Measurements from ENCODE around the gene FTCDNL1. TPM values are rescaled to one million over a fixed set of nuclear protein-coding genes. Genes with fewer than 3 reads are reported as not detected.

The FTCDNL1 gene
- total and polyA plus RNA-seq, 2 of the 13 experiments (the other 11 are each of a cell fraction or from before 2014, with no cell fraction given), result 0.98 to 1.4 TPM

DNA sequence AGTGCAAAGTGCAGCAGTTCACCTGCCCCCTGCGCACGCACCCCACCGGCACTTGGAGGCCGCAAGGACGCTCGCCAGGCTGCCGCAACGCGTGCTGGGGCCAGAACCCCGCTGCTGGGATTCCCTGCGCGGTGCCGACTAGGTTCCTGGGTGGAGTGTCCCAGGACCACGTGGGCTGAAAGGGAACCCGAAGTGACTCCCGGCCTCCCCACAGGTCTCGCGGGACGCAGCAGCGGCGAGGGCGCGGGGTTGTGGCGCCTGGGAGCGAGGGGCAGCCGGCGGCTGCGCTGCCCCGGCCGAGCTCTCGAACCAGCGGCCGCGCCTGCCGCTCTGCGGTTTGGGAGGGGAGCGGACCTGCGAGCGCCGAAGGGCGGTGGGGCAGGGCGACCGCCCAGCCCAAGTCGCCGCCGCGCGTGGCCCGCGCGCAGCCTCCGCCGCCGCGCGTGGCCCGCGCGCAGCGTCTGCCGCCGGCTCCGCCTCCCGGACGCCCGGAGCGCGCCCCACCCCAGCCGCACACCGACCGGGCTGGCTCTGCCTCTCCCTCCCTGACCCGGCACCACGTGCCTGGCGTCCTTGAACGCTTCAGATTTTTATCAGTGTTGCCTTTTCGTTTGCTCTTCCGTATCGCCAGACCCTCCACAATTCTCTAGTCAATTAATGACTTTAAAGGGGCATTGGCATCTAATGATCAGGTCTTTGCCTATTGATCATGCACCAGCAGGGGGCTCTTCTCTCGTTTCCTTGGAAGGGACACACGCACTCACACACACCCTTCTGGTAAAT is at the start of gene FTCDNL1 (continued):
- no peak; the same call in 1 of the 2 replicates for TF ChIP-seq ARHGAP35 (CRISPR knock-in tag; IDR thresholded peaks at IDR 0.05; ENCODE audit: borderline replicate concordance)
- 0 out of 2 replicates have a peak, but pooled peaks have one; percentile 15 for TF ChIP-seq MNT (IDR thresholded peaks at IDR 0.05)
- TF ChIP-seq, protein P1, sequence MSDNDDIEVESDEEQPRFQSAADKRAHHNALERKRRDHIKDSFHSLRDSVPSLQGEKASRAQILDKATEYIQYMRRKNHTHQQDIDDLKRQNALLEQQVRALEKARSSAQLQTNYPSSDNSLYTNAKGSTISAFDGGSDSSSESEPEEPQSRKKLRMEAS (IDR thresholded peaks at IDR 0.05), result peak; percentile 93
- TF ChIP-seq ZNF749 (CRISPR knock-in tag; IDR thresholded peaks at IDR 0.05; ENCODE audit: borderline replicate concordance), result no peak
- TF ChIP-seq FOSL1 (CRISPR knock-in tag; IDR thresholded peaks at IDR 0.05; ENCODE audit: borderline replicate concordance), result no peak
- no peak for TF ChIP-seq NCOR1 (IDR thresholded peaks at IDR 0.05; ENCODE audit: borderline replicate concordance, low read length)
- TF ChIP-seq SMAD1 (CRISPR knock-in tag; IDR thresholded peaks at IDR 0.05; ENCODE audit: borderline replicate concordance, low read depth), result no peak
- no peak; the same call in 1 of the 2 replicates for TF ChIP-seq SAFB2 (CRISPR knock-in tag; IDR thresholded peaks at IDR 0.05; ENCODE audit: borderline replicate concordance, low read depth)
- TF ChIP-seq RORA (CRISPR knock-in tag; IDR thresholded peaks at IDR 0.05), result no peak
- TF ChIP-seq DNMT1 (CRISPR knock-in tag; IDR thresholded peaks at IDR 0.05), result no peak; the same call in 1 of the 2 replicates
- peak; percentile 62; the same call in 1 of the 2 replicates for TF ChIP-seq RAD21 (CRISPR knock-in tag; IDR thresholded peaks at IDR 0.05)
- TF ChIP-seq, protein P2, sequence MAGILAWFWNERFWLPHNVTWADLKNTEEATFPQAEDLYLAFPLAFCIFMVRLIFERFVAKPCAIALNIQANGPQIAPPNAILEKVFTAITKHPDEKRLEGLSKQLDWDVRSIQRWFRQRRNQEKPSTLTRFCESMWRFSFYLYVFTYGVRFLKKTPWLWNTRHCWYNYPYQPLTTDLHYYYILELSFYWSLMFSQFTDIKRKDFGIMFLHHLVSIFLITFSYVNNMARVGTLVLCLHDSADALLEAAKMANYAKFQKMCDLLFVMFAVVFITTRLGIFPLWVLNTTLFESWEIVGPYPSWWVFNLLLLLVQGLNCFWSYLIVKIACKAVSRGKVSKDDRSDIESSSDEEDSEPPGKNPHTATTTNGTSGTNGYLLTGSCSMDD (CRISPR knock-in tag; IDR thresholded peaks at IDR 0.05), result no peak
- TF ChIP-seq ATF2 (CRISPR knock-in tag; IDR thresholded peaks at IDR 0.05), result peak; percentile 54
- TF ChIP-seq, protein P3, sequence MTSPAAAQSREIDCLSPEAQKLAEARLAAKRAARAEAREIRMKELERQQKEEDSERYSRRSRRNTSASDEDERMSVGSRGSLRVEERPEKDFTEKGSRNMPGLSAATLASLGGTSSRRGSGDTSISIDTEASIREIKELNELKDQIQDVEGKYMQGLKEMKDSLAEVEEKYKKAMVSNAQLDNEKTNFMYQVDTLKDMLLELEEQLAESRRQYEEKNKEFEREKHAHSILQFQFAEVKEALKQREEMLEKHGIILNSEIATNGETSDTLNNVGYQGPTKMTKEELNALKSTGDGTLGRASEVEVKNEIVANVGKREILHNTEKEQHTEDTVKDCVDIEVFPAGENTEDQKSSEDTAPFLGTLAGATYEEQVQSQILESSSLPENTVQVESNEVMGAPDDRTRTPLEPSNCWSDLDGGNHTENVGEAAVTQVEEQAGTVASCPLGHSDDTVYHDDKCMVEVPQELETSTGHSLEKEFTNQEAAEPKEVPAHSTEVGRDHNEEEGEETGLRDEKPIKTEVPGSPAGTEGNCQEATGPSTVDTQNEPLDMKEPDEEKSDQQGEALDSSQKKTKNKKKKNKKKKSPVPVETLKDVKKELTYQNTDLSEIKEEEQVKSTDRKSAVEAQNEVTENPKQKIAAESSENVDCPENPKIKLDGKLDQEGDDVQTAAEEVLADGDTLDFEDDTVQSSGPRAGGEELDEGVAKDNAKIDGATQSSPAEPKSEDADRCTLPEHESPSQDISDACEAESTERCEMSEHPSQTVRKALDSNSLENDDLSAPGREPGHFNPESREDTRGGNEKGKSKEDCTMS (CRISPR knock-in tag; conservative IDR thresholded peaks at IDR 0.05), result no peak
- TF ChIP-seq ZSCAN29 (CRISPR knock-in tag; conservative IDR thresholded peaks at IDR 0.05), result peak; percentile 23; the same call in 1 of the 2 replicates
- TF ChIP-seq ZNF780A (CRISPR knock-in tag; IDR thresholded peaks at IDR 0.05), result peak; percentile 49; the same call in 1 of the 2 replicates
- peak; percentile 93 for TF ChIP-seq CHD2 (IDR thresholded peaks at IDR 0.05; ENCODE audit: low read depth, low read length)
- TF ChIP-seq RARG (CRISPR knock-in tag; IDR thresholded peaks at IDR 0.05; ENCODE audit: low read depth), result no peak
- TF ChIP-seq SRY (CRISPR knock-in tag; IDR thresholded peaks at IDR 0.05), result peak; percentile 63
- TF ChIP-seq RNF219 (CRISPR knock-in tag; IDR thresholded peaks at IDR 0.05), result no peak; the same call in 1 of the 2 replicates
